OCI-LY7 (cell line): ENCODE measurements around the gene DRG2.
A peak's percentile ranks its signal among the peaks of the same experiment; 100 is the strongest.

ENCODE experiments used
- CTCF ChIP-seq: fragments of 200-600 bp; sonication (generic); conservative IDR thresholded peaks from 2 replicates; pipeline ENCODE4 v1.5.1; 2014; ENCODE audit warnings: mild to moderate bottlenecking, antibody characterized with exemption, low read length, moderate library complexity, mixed read lengths
- EZH2phosphoT487 ChIP-seq: fragments of 200-600 bp; sonication (generic); IDR thresholded peaks from 2 replicates; pipeline ENCODE4 v1.6.1; 2018; ENCODE audit warnings: low read depth, borderline replicate concordance, mild to moderate bottlenecking, mixed run types, antibody characterized with exemption, low read length, moderate library complexity, mixed read lengths

- TF ChIP-seq CTCF (peak; percentile 64), EZH2phosphoT487 (no peak)
These were observed 55.5 kb downstream of the DRG2 start for GRCh38 chr17:18143044-18143936.
